ENCODE results near the gene KLF1. TPM values are rescaled to one million over a fixed set of nuclear protein-coding genes. Genes with fewer than 3 reads are reported as not detected.
A peak's percentile ranks its signal among the peaks of the same experiment; 100 is the strongest.

KLF1 gene
- total and polyA plus RNA-seq, 2 donors (not counting 1 experiment from before 2014, with no cell fraction given) = not detected

DNA sequence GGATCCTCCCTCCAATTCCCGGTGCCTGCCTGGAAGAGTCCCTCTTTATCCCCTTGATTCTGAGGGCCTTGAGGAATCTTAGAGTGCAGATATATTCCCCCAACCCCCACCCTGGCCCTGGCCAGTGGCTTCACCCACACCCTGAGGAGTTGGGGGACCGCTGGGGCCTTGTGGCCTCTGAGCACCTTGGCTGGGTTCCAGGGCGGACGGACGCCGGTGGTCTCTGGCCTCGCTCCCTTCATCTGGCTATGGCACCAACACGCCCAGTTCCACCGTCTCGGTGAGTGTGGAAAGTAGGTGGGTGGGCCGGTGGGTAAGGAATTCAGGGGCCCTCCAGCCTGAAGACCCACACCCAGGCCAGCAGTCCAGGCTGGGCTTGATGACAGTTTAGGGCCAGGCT lies 43.7 kb downstream of the KLF1 start:
- Histone ChIP-seq H4K20me1 (ENCODE audit: control insufficient read depth, extremely low read depth, insufficient read depth, low read length) (no peaks in the 10 kb centered on the region), H3K27ac (ENCODE audit: insufficient read depth, low read length) (no peak overlapping the region), H3K79me2 (ENCODE audit: control insufficient read depth, insufficient read depth, low read length) (no peaks in the 10 kb centered on the region), H2AFZ (ENCODE audit: low read length) (no peak overlapping the region), H3K27me3 (ENCODE audit: control insufficient read depth, insufficient read depth, low read length) (peaks cover 28% of the 10 kb centered on the region), H3K4me3 (replicated peaks in 1 of 4; ENCODE audit: control extremely low read depth in 1 of 4, insufficient read depth in 1 of 4, low read depth in 3 of 4, low read length in 4 of 4) (no peak overlapping the region), H3K4me2 (ENCODE audit: extremely low read depth, insufficient read depth, low read length) (no peak overlapping the region), H3K9ac (ENCODE audit: insufficient read depth, low read length) (no peak overlapping the region), H3K36me3 (ENCODE audit: control insufficient read depth, insufficient read depth, low read length) (no peaks in the 10 kb centered on the region), H3K9me3 (ENCODE audit: control insufficient read depth, insufficient read depth, low read depth, low read length) (no peaks in the 10 kb centered on the region), H3K4me1 (ENCODE audit: control insufficient read depth, extremely low read depth, insufficient read depth, low read length) (peaks cover 6% of the 10 kb centered on the region)
- TF ChIP-seq, protein P1, sequence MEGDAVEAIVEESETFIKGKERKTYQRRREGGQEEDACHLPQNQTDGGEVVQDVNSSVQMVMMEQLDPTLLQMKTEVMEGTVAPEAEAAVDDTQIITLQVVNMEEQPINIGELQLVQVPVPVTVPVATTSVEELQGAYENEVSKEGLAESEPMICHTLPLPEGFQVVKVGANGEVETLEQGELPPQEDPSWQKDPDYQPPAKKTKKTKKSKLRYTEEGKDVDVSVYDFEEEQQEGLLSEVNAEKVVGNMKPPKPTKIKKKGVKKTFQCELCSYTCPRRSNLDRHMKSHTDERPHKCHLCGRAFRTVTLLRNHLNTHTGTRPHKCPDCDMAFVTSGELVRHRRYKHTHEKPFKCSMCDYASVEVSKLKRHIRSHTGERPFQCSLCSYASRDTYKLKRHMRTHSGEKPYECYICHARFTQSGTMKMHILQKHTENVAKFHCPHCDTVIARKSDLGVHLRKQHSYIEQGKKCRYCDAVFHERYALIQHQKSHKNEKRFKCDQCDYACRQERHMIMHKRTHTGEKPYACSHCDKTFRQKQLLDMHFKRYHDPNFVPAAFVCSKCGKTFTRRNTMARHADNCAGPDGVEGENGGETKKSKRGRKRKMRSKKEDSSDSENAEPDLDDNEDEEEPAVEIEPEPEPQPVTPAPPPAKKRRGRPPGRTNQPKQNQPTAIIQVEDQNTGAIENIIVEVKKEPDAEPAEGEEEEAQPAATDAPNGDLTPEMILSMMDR (conservative IDR thresholded peaks at IDR 0.05 in 1 of 2, IDR thresholded peaks at IDR 0.05 in 1 of 2; ENCODE audit: low read depth in 1 of 2, low read length in 2 of 2) = no peak
- no peak for TF ChIP-seq EZH2 (IDR thresholded peaks at IDR 0.05; ENCODE audit: low read length, missing control alignments)
- DNase-seq (ENCODE audit: low read depth in 2 of 2) = no peak

DNA sequence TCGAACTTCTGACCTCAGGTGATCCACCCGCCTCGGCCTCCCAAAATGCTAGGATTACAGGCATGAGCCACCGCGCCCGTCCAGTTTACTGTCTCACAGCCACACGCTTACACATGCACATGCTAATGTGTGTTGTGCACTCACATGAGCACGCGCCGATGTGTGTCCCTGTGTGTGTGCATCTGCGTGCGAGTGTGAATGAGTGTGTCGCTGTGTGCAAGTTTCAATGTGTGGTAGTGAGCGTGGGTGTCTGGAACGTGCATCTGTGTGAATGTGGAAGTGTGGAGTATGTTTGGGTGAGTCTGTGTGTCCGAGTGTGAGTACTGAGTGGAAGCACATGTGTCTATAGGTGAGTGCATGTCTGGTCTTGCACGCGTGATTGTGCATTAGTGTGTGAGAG lies 44.5 kb downstream of the KLF1 start:
- Histone ChIP-seq H3K4me1 (ENCODE audit: control insufficient read depth, extremely low read depth, insufficient read depth, low read length) (peaks cover 6% of the 10 kb centered on the region), H2AFZ (ENCODE audit: low read length) (no peak overlapping the region), H3K79me2 (ENCODE audit: control insufficient read depth, insufficient read depth, low read length) (no peaks in the 10 kb centered on the region), H4K20me1 (ENCODE audit: control insufficient read depth, extremely low read depth, insufficient read depth, low read length) (no peaks in the 10 kb centered on the region), H3K36me3 (ENCODE audit: control insufficient read depth, insufficient read depth, low read length) (no peaks in the 10 kb centered on the region), H3K27ac (ENCODE audit: insufficient read depth, low read length) (no peak overlapping the region), H3K9me3 (ENCODE audit: control insufficient read depth, insufficient read depth, low read depth, low read length) (no peaks in the 10 kb centered on the region), H3K9ac (ENCODE audit: insufficient read depth, low read length) (no peak overlapping the region), H3K4me2 (ENCODE audit: extremely low read depth, insufficient read depth, low read length) (no peak overlapping the region), H3K4me3 (replicated peaks in 1 of 4; ENCODE audit: control extremely low read depth in 1 of 4, insufficient read depth in 1 of 4, low read depth in 3 of 4, low read length in 4 of 4) (no peak overlapping the region), H3K27me3 (ENCODE audit: control insufficient read depth, insufficient read depth, low read length) (peaks cover 35% of the 10 kb centered on the region)
- DNase-seq (ENCODE audit: low read depth in 2 of 2) = no peak
- TF ChIP-seq, protein P1 (conservative IDR thresholded peaks at IDR 0.05 in 1 of 2, IDR thresholded peaks at IDR 0.05 in 1 of 2; ENCODE audit: low read depth in 1 of 2, low read length in 2 of 2) = no peak
- no peak for TF ChIP-seq EZH2 (IDR thresholded peaks at IDR 0.05; ENCODE audit: low read length, missing control alignments)

DNA sequence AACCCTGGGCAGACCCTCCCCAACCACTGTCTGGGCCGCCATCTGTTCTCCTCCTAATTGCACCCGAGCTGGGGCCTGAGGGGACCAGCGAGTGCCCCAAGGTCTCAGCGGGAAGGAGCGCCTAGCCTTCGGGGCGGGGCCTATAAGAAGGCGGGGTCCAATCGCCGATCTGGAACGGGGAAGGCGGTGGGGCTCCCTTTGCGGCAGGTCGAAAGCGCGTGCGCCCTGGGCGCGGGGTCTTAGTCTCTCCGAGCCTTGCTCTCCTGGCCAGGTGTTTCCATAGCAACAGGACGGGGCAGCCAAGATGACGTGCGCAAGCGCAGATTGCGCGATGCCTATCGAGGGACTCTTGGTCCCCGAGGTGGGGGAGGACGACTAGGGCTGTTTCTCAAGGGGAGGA lies 45.9 kb downstream of the KLF1 start:
- H3K79me2 ChIP-seq (ENCODE audit: control insufficient read depth, insufficient read depth, low read length) = no peaks in the 10 kb centered on the region
- H3K9me3 ChIP-seq (ENCODE audit: control insufficient read depth, insufficient read depth, low read depth, low read length) = no peaks in the 10 kb centered on the region
- DNase-seq (ENCODE audit: low read depth in 2 of 2) = peak in 1 of 2 donors; percentile 30
- H2AFZ ChIP-seq (ENCODE audit: low read length) = no peak overlapping the region
- H3K36me3 ChIP-seq (ENCODE audit: control insufficient read depth, insufficient read depth, low read length) = no peaks in the 10 kb centered on the region
- TF ChIP-seq, protein P1 (conservative IDR thresholded peaks at IDR 0.05 in 1 of 2, IDR thresholded peaks at IDR 0.05 in 1 of 2; ENCODE audit: low read depth in 1 of 2, low read length in 2 of 2) = no peak
- no peak for TF ChIP-seq EZH2 (IDR thresholded peaks at IDR 0.05; ENCODE audit: low read length, missing control alignments)
- H3K4me2 ChIP-seq (ENCODE audit: extremely low read depth, insufficient read depth, low read length) = peak overlapping the region; percentile 7
- peak overlapping the region in 3 of 4 experiments; percentile 1 to 37 (median 32) for H3K4me3 ChIP-seq (replicated peaks in 1 of 4; ENCODE audit: control extremely low read depth in 1 of 4, insufficient read depth in 1 of 4, low read depth in 3 of 4, low read length in 4 of 4)
- H4K20me1 ChIP-seq (ENCODE audit: control insufficient read depth, extremely low read depth, insufficient read depth, low read length) = no peaks in the 10 kb centered on the region
- peaks cover 3% of the 10 kb centered on the region for H3K4me1 ChIP-seq (ENCODE audit: control insufficient read depth, extremely low read depth, insufficient read depth, low read length)
- no peak overlapping the region for H3K27ac ChIP-seq (ENCODE audit: insufficient read depth, low read length)
- no peak overlapping the region for H3K9ac ChIP-seq (ENCODE audit: insufficient read depth, low read length)
- peaks cover 45% of the 10 kb centered on the region for H3K27me3 ChIP-seq (ENCODE audit: control insufficient read depth, insufficient read depth, low read length)
